H9 (cell line): ENCODE measurements around the gene PGGHG. TPM values are rescaled to one million over a fixed set of nuclear protein-coding genes. Genes with fewer than 3 reads are reported as not detected.

Experiments
- DNase-seq: peaks from one replicate; pipeline ENCODE4 v3.0.0-alpha.2; 2017
- H2AFZ ChIP-seq: one replicate; pipeline ENCODE4 v1.6.1; 2013; ENCODE audit warnings: mild to moderate bottlenecking, low read length, control low read depth, moderate library complexity
- H2AK5ac ChIP-seq: 2 replicates; pipeline ENCODE4 v1.6.1; 2013; ENCODE audit warnings: low read length, control low read depth, mixed read lengths; ENCODE audit not compliant: insufficient read length
- H2BK120ac ChIP-seq: one replicate; pipeline ENCODE4 v1.6.1; 2013; ENCODE audit warnings: low read depth, mild to moderate bottlenecking, low read length, control low read depth, inconsistent platforms; ENCODE audit not compliant: poor library complexity, severe bottlenecking
- H2BK12ac ChIP-seq: 2 replicates; pipeline ENCODE4 v1.6.1; 2013; ENCODE audit warnings: low read length, control low read depth, mixed read lengths, low read depth; ENCODE audit not compliant: insufficient read length
- H2BK15ac ChIP-seq: 2 replicates; pipeline ENCODE4 v1.6.1; 2013; ENCODE audit warnings: low read depth, low read length, control low read depth
- H2BK20ac ChIP-seq: one replicate; pipeline ENCODE4 v1.6.1; 2013; ENCODE audit warnings: low read depth, mild to moderate bottlenecking, low read length, control low read depth, inconsistent platforms; ENCODE audit not compliant: poor library complexity, severe bottlenecking
- H2BK5ac ChIP-seq: 2 replicates; pipeline ENCODE4 v1.6.1; 2013; ENCODE audit warnings: low read length, control low read depth, mixed read lengths; ENCODE audit not compliant: insufficient read length
- H3K14ac ChIP-seq: 2 replicates; pipeline ENCODE4 v1.6.1; 2013; ENCODE audit warnings: low read length, control low read depth; ENCODE audit not compliant: insufficient read depth
- H3K18ac ChIP-seq: 2 replicates; pipeline ENCODE4 v1.6.1; 2013; ENCODE audit warnings: low read depth, mild to moderate bottlenecking, mixed read lengths, low read length, control low read depth; ENCODE audit not compliant: insufficient read length
- H3K23ac ChIP-seq: 2 replicates; pipeline ENCODE4 v1.6.1; 2013; ENCODE audit warnings: low read length, control low read depth, mixed read lengths, low read depth; ENCODE audit not compliant: insufficient read length
- H3K23me2 ChIP-seq: 2 replicates; pipeline ENCODE4 v1.6.1; 2013; ENCODE audit warnings: low read depth, mild to moderate bottlenecking, mixed read lengths, low read length, control low read depth; ENCODE audit not compliant: insufficient read length, poor library complexity, severe bottlenecking
- H3K27ac ChIP-seq: 2 replicates; pipeline ENCODE4 v1.5.1; 2013; ENCODE audit warnings: low read length, control low read depth, mixed read lengths, low read depth; ENCODE audit not compliant: insufficient read length
- H3K27me3 ChIP-seq: 2 replicates; pipeline ENCODE4 v1.6.1; 2013; ENCODE audit warnings: low read length, control low read depth, inconsistent platforms; ENCODE audit not compliant: insufficient read depth
- H3K4ac ChIP-seq: 2 replicates; pipeline ENCODE4 v1.6.1; 2013; ENCODE audit warnings: low read depth, mild to moderate bottlenecking, control low read depth, inconsistent platforms, low read length, moderate library complexity
- H3K4me1 ChIP-seq: 2 replicates; pipeline ENCODE4 v1.6.1; 2013; ENCODE audit warnings: low read length, control low read depth, inconsistent platforms; ENCODE audit not compliant: insufficient read depth
- H3K4me2 ChIP-seq: 2 replicates; pipeline ENCODE4 v1.6.1; 2013; ENCODE audit warnings: low read length, control low read depth, mixed read lengths; ENCODE audit not compliant: insufficient read length, insufficient read depth
- H3K56ac ChIP-seq: 2 replicates; pipeline ENCODE4 v1.6.1; 2013; ENCODE audit warnings: low read depth, mild to moderate bottlenecking, mixed read lengths, low read length, control low read depth; ENCODE audit not compliant: insufficient read length
- H3K79me1 ChIP-seq: 2 replicates; pipeline ENCODE4 v1.6.1; 2013; ENCODE audit warnings: low read depth, mild to moderate bottlenecking, moderate library complexity, low read length, control low read depth, inconsistent platforms; ENCODE audit not compliant: insufficient read depth, poor library complexity, severe bottlenecking
- H3K79me2 ChIP-seq: 2 replicates; pipeline ENCODE4 v1.6.1; 2013; ENCODE audit warnings: low read length, control low read depth, inconsistent platforms; ENCODE audit not compliant: insufficient read depth
- H3K9ac ChIP-seq: 2 replicates; pipeline ENCODE4 v1.6.1; 2013; ENCODE audit warnings: low read length, control low read depth, mixed read lengths; ENCODE audit not compliant: insufficient read length; ENCODE audit errors: extremely low read depth
- H3K9me3 ChIP-seq: one replicate; pipeline ENCODE4 v1.6.1; 2013; ENCODE audit warnings: low read depth, low read length, inconsistent platforms; ENCODE audit not compliant: control insufficient read depth
- H3T11ph ChIP-seq: one replicate; pipeline ENCODE4 v1.6.1; 2013; ENCODE audit warnings: mild to moderate bottlenecking, low read length, control low read depth, inconsistent platforms
- H4K20me1 ChIP-seq: one replicate; pipeline ENCODE4 v1.6.1; 2013; ENCODE audit not compliant: control insufficient read depth, insufficient read length, insufficient read depth
- H4K5ac ChIP-seq: 2 replicates; pipeline ENCODE4 v1.6.1; 2013; ENCODE audit warnings: low read depth, mild to moderate bottlenecking, mixed read lengths, low read length, control low read depth; ENCODE audit not compliant: insufficient read length
- H4K8ac ChIP-seq: replicated peaks from 2 replicates; pipeline ENCODE4 v1.6.1; 2013; ENCODE audit warnings: low read length, control low read depth, mixed read lengths, low read depth; ENCODE audit not compliant: insufficient read length
- H4K91ac ChIP-seq: 2 replicates; pipeline ENCODE4 v1.6.1; 2013; ENCODE audit warnings: low read depth, mild to moderate bottlenecking, moderate library complexity, mixed read lengths, low read length, control low read depth; ENCODE audit not compliant: insufficient read length
- H3K27ac Mint-ChIP-seq, 3 experiments: 2 replicates in 2 of 3; 3 replicates in 1 of 3; pipeline ENCODE4 v1.8.0; 2020 to 2021; ENCODE audit warnings: mixed read lengths in 3 of 3, mild to moderate bottlenecking in 1 of 3, moderate library complexity in 1 of 3
- H3K27me3 Mint-ChIP-seq: 2 replicates; pipeline ENCODE4 v1.8.0; 2021; ENCODE audit warnings: low read depth, mild to moderate bottlenecking, moderate library complexity, mixed read lengths
- H3K36me3 Mint-ChIP-seq, 3 experiments: 2 replicates in 2 of 3; 3 replicates in 1 of 3; pipeline ENCODE4 v1.8.0; 2020 to 2021; ENCODE audit warnings: low read depth in 3 of 3, mixed read lengths in 3 of 3; ENCODE audit not compliant: insufficient read depth in 1 of 3
- H3K4me1 Mint-ChIP-seq, 2 experiments: 2 replicates each; pipeline ENCODE4 v1.8.0; 2020; ENCODE audit warnings: mixed read lengths in 2 of 2
- H3K4me3 Mint-ChIP-seq, 2 experiments: 2 replicates in 1 of 2; 3 replicates in 1 of 2; pipeline ENCODE4 v1.8.0; 2020 to 2021; ENCODE audit warnings: mild to moderate bottlenecking in 2 of 2, mixed read lengths in 2 of 2, moderate library complexity in 1 of 2
- H3K9me3 Mint-ChIP-seq, 2 experiments: 2 replicates in 1 of 2; 3 replicates in 1 of 2; pipeline ENCODE4 v1.8.0; 2020; ENCODE audit warnings: mild to moderate bottlenecking in 2 of 2, mixed read lengths in 2 of 2, moderate library complexity in 1 of 2
- CTCF ChIP-seq: fragments of 200-600 bp; sonication (generic); conservative IDR thresholded peaks from 3 replicates; pipeline ENCODE4 v1.8.0; 2021; ENCODE audit warnings: antibody characterized with exemption, mild to moderate bottlenecking
- WGBS: extraction: QIAGEN DNeasy Blood & Tissue Kit; methylation state at CpG from one replicate; pipeline ENCODE4 v1.1.7; 2013; ENCODE audit warnings: missing lambda C conversion rate, low lambda C conversion rate, mixed read lengths; ENCODE audit not compliant: insufficient read length; ENCODE audit errors: extremely low coverage; 5-methylcytosine and 5-hydroxymethylcytosine counted together
- total RNA-seq: library from RNA; stranded (reverse); gene quantifications from 2 replicates; pipeline ENCODE4 v1.2.1, GENCODE V29; 2021

PGGHG gene
- total RNA-seq, 1 experiment from 2014 or later = 58.3 TPM

- no peaks in the 10 kb centered on the region for H4K20me1 ChIP-seq
- no peak overlapping the region for H2AK5ac ChIP-seq
- H3K36me3 Mint-ChIP-seq = peaks cover 19 to 40% (median 23%) of the 10 kb centered on the region in 3 experiments
- no peak overlapping the region for H2BK20ac ChIP-seq
- H3K9me3 ChIP-seq = no peaks in the 10 kb centered on the region
- no peak overlapping the region for H3K23ac ChIP-seq
- no peak overlapping the region for H4K8ac ChIP-seq
- no peaks in the 10 kb centered on the region for H3K79me2 ChIP-seq
- no peak overlapping the region for H3K18ac ChIP-seq
- DNase-seq = no peak
- H2AFZ ChIP-seq = no peak overlapping the region
- peaks cover 9% of the 10 kb centered on the region for H3K23me2 ChIP-seq
- H3K9ac ChIP-seq = no peak overlapping the region
- no peak overlapping the region for H3K27ac ChIP-seq
- H3K4me1 ChIP-seq = no peaks in the 10 kb centered on the region
- H3K4me1 Mint-ChIP-seq = peaks cover 23 to 29% of the 10 kb centered on the region in 2 experiments
- H2BK120ac ChIP-seq = no peak overlapping the region
- no peaks in the 10 kb centered on the region for H3K79me1 ChIP-seq
- no peak overlapping the region for H3K4ac ChIP-seq
- H3K27ac Mint-ChIP-seq = no peak overlapping the region
- H3K14ac ChIP-seq = no peak overlapping the region; the same call in 1 of the 2 replicates
- no peak overlapping the region for H3T11ph ChIP-seq
- H3K4me2 ChIP-seq = no peak overlapping the region
- no CpG with 5 or more reads among the region's 29 CpGs for WGBS
- no peak overlapping the region for H3K4me3 Mint-ChIP-seq
- peaks cover 9% of the 10 kb centered on the region for H3K27me3 Mint-ChIP-seq
- TF ChIP-seq CTCF = no peak
- peaks cover 5% of the 10 kb centered on the region; the same call in 1 of the 2 replicates for H3K27me3 ChIP-seq
- no peak overlapping the region for H2BK12ac ChIP-seq
- H4K5ac ChIP-seq = no peak overlapping the region
- H3K56ac ChIP-seq = no peak overlapping the region
- no peaks in the 10 kb centered on the region for H3K9me3 Mint-ChIP-seq
- no peak overlapping the region for H2BK5ac ChIP-seq
- H2BK15ac ChIP-seq = no peak overlapping the region
- H4K91ac ChIP-seq = no peak overlapping the region
These were observed 3.5 kb downstream of the PGGHG start for GRCh38 chr11:292211-293121.
